Testis (tissue), 3 donors: Measurements from ENCODE around the gene FBLN1. TPM values are rescaled to one million over a fixed set of nuclear protein-coding genes. Genes with fewer than 3 reads are reported as not detected.

Experiments
- DNase-seq: peaks from one replicate; pipeline ENCODE4 v3.0.0-alpha.2; 2019
- H3K27ac ChIP-seq, 2 donors: fragments of 200-600 bp; sonication (generic); one replicate each; pipeline ENCODE4 v1.5.1; 2019
- H3K27me3 ChIP-seq: fragments of 200-600 bp; sonication (generic); one replicate; pipeline ENCODE4 v1.5.1; 2019
- H3K36me3 ChIP-seq: fragments of 200-600 bp; sonication (generic); one replicate; pipeline ENCODE4 v1.5.1; 2017; ENCODE audit warnings: low read depth; ENCODE audit errors: missing control alignments
- H3K4me1 ChIP-seq: fragments of 200-600 bp; sonication (generic); one replicate; pipeline ENCODE4 v1.5.1; 2019
- H3K4me3 ChIP-seq, 2 donors: fragments of 200-600 bp; sonication (generic); one replicate each; pipeline ENCODE4 v1.5.1; 2017 to 2019
- H3K9me3 ChIP-seq: fragments of 200-600 bp; sonication (generic); one replicate; pipeline ENCODE4 v1.5.1; 2017
- POLR2A ChIP-seq: fragments of 450-650 bp; IDR thresholded peaks from one replicate; pipeline ENCODE4 v1.6.1; 2017; ENCODE audit warnings: antibody characterized with exemption, mild to moderate bottlenecking, moderate library complexity
- WGBS, 2 donors: methylation state at CpG; one replicate each; pipeline ENCODE4 v1.1.5; 2018; 5-methylcytosine and 5-hydroxymethylcytosine counted together
- intact Hi-C: fragments of 100-400 bp; cut with DNase I; formaldehyde crosslinking; loops from one replicate; pipeline ENCODE4 v1.15.1; 2023; ENCODE audit warnings: low total_unique reads
- polyA plus RNA-seq: library from polyadenylated mRNA; stranded (reverse); fragments of 350-450 nt; fragmentation: Illumina TruSeq; extraction: RNeasy Lipid Tissue Mini Kit (QIAGEN cat#74804); gene quantifications from one replicate; pipeline ENCODE4 v1.2.3, GENCODE V29; 2014; ENCODE audit warnings: low read depth, low replicate concordance; ENCODE audit not compliant: insufficient read depth
- total RNA-seq, 2 donors: library from RNA; depleted of rRNA; stranded (reverse); fragments of >200 nt; gene quantifications; one replicate each; pipeline ENCODE4 v1.2.3, GENCODE V29; 2016
- TF ChIP-seq, protein P1 (sequence below), 3 experiments: fragments of 450-650 bp in 2 of 3; fragments of 200-600 bp in 1 of 3; sonication (generic) in 1 of 3; IDR thresholded peaks; one replicate each; pipeline ENCODE4 v1.5.1; 2016 to 2019; ENCODE audit warnings: antibody characterized with exemption in 3 of 3, mild to moderate bottlenecking in 2 of 3, moderate library complexity in 1 of 3

The FBLN1 gene
- total and polyA plus RNA-seq, 3 donors from 2014 or later, result 32.4 to 154 (median 42.2) TPM

- H3K36me3 ChIP-seq, result no peaks in the 10 kb centered on the region
- H3K4me3 ChIP-seq, result no peak overlapping the region
- no peaks in the 10 kb centered on the region for H3K27me3 ChIP-seq
- TF ChIP-seq, protein P1, sequence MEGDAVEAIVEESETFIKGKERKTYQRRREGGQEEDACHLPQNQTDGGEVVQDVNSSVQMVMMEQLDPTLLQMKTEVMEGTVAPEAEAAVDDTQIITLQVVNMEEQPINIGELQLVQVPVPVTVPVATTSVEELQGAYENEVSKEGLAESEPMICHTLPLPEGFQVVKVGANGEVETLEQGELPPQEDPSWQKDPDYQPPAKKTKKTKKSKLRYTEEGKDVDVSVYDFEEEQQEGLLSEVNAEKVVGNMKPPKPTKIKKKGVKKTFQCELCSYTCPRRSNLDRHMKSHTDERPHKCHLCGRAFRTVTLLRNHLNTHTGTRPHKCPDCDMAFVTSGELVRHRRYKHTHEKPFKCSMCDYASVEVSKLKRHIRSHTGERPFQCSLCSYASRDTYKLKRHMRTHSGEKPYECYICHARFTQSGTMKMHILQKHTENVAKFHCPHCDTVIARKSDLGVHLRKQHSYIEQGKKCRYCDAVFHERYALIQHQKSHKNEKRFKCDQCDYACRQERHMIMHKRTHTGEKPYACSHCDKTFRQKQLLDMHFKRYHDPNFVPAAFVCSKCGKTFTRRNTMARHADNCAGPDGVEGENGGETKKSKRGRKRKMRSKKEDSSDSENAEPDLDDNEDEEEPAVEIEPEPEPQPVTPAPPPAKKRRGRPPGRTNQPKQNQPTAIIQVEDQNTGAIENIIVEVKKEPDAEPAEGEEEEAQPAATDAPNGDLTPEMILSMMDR (IDR thresholded peaks at IDR 0.05), result no peak
- no peak for TF ChIP-seq POLR2A
- intact Hi-C loops, result no loop called here
- 80 to 82% methylated on average over 14 to 22 of the region's 22 CpGs for WGBS, 2 donors
- no peak overlapping the region for H3K27ac ChIP-seq
- H3K9me3 ChIP-seq, result no peaks in the 10 kb centered on the region
- H3K4me1 ChIP-seq, result no peaks in the 10 kb centered on the region
- DNase-seq, result no peak
Observed at GRCh38 chr22:45626198-45626651, 123.5 kb downstream of the FBLN1 start.

DNA sequence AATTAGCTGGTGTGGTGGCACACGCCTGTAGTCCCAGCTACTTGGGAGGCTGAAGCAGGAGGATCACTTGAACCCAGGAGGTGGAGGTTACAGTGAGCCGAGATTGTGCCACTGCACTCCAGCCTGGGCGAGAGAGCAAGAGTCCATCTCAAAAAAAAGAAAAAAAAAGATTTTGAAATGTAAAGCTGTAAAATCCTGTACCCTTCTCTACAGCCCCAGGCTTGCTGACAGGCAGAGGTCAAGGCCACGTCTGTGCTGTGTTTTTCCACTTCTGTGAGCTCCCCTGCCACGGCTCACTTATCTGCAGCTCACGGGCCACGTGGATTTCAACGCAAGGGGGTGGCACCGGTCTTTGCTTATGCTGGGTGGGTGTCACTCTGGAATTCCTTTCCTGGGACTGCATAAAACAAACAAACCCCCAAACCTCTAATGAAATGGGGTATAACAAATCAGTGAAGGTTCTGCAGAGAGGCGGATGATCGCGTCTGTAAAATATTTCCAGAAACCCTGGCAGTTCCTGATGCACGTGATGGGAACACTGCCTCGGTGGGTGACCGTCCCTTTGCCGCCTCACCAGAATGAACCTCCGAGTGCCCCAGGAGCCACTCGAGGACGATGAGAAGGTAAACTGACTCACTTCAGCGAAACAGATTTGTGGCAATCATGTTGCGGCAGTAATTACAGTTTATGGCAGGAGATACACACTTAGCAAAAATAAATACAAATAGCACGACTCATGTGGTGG lies 125.0 kb downstream of the FBLN1 start:
- no peak for DNase-seq
- 76 to 85% methylated on average over 22 of the region's 22 CpGs for WGBS, 2 donors
- H3K4me3 ChIP-seq, result no peak overlapping the region
- TF ChIP-seq, protein P1 (IDR thresholded peaks at IDR 0.05), result no peak
- TF ChIP-seq POLR2A, result no peak
- intact Hi-C loops, result no loop called here
- H3K4me1 ChIP-seq, result no peaks in the 10 kb centered on the region
- no peak overlapping the region for H3K27ac ChIP-seq
- no peaks in the 10 kb centered on the region for H3K27me3 ChIP-seq
- H3K36me3 ChIP-seq, result no peaks in the 10 kb centered on the region
- H3K9me3 ChIP-seq, result no peaks in the 10 kb centered on the region

DNA sequence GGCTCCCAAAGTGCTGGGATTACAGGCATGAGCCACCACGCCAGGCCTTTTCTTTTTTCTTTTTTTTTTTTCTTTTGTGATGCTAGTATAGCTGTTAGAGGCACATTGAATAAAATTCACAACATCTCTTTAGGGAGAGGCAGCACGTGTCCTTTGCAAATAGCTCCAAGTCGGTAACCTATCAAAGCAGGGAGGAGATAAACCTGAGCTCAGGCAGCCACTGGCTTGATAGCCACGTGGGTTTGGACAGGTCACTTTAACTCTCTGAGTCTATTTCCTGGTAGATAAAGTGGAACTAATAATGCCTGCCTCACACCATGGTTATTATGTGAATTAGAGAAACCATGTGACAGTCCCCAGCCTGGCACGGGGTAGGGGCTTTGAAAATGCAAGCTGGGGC lies 125.8 kb downstream of the FBLN1 start:
- Histone ChIP-seq H3K4me3 (no peak overlapping the region), H3K9me3 (no peaks in the 10 kb centered on the region), H3K4me1 (no peaks in the 10 kb centered on the region), H3K27ac (no peak overlapping the region), H3K27me3 (no peaks in the 10 kb centered on the region), H3K36me3 (no peaks in the 10 kb centered on the region)
- intact Hi-C loops, result no loop called here
- DNase-seq, result no peak
- no peak for TF ChIP-seq POLR2A
- TF ChIP-seq, protein P1 (IDR thresholded peaks at IDR 0.05), result no peak
- 63 to 80% methylated on average over 5 of the region's 5 CpGs for WGBS, 2 donors

DNA sequence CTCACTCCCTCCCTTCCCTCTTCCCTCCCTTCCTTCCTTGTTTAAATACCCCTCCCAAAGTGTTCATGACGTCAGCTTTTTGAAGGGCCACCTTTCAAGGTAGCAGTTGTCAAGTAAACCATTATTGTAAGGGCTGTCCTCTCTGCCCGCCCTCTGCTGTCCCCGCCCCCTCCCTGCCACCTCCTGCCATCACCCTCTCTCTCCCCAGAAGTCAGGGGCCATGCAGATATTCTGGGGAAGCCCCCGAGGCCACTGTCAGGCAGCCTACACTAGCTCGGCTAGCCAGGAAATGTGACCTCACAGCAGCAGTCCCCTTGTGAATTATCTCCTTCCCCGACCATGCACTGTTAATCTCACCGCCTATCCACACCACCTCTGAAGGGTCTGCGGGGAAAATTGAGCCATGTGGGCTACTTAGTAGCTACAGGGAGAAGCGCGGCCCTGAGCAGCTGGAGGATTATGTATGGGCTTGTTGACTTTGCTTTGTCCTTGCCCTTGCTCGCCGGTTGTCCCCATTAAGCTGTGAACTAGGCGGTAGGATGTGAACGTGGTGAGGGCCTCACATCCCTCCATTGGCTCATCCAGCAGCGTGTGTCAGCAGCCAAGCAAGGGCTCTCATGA lies 126.9 kb downstream of the FBLN1 start:
- Histone ChIP-seq H3K4me3 (no peak overlapping the region), H3K36me3 (no peaks in the 10 kb centered on the region), H3K9me3 (no peaks in the 10 kb centered on the region), H3K27me3 (no peaks in the 10 kb centered on the region), H3K27ac (no peak overlapping the region), H3K4me1 (no peaks in the 10 kb centered on the region)
- TF ChIP-seq POLR2A, result no peak
- TF ChIP-seq, protein P1 (IDR thresholded peaks at IDR 0.05), result no peak
- intact Hi-C loops, result no loop called here
- WGBS, 2 donors, result 74 to 80% methylated on average over 15 of the region's 15 CpGs
- no peak for DNase-seq
